GM23338 (cell line): Measurements from ENCODE around the gene PLA2G4F. TPM values are rescaled to one million over a fixed set of nuclear protein-coding genes. Genes with fewer than 3 reads are reported as not detected.

Experiments
- ATAC-seq: fragments of 200-7000 bp; cut with Tn5 transposase; 3 replicates; pipeline ENCODE4 v1.9.1; 2020
- DNase-seq: peaks from one replicate; pipeline ENCODE4 v3.0.0-alpha.2; 2015; ENCODE audit warnings: low spot score
- H2AFZ ChIP-seq: fragments of 200-600 bp; sonication (generic); 2 replicates; pipeline ENCODE4 v1.8.0; 2016; ENCODE audit warnings: antibody characterized with exemption, mild to moderate bottlenecking, moderate library complexity
- H3F3A ChIP-seq: fragments of 200-600 bp; sonication (generic); replicated peaks from 2 replicates; pipeline ENCODE4 v1.8.0; 2017; ENCODE audit warnings: antibody characterized with exemption, mixed run types, low read depth
- H3K27ac ChIP-seq: fragments of 200-600 bp; sonication (generic); 2 replicates; pipeline ENCODE4 v1.6.1; 2016; ENCODE audit warnings: low read depth
- H3K27me3 ChIP-seq: fragments of 200-600 bp; sonication (generic); 2 replicates; pipeline ENCODE4 v1.8.0; 2016; ENCODE audit warnings: mild to moderate bottlenecking, mixed run types, moderate library complexity; ENCODE audit not compliant: insufficient read depth
- H3K36me3 ChIP-seq: fragments of 200-600 bp; sonication (generic); 2 replicates; pipeline ENCODE4 v1.8.0; 2016; ENCODE audit warnings: mild to moderate bottlenecking; ENCODE audit not compliant: insufficient read depth
- H3K4me1 ChIP-seq: fragments of 200-600 bp; sonication (generic); 2 replicates; pipeline ENCODE4 v1.8.0; 2016; ENCODE audit warnings: mild to moderate bottlenecking, moderate library complexity; ENCODE audit not compliant: insufficient read depth
- H3K4me2 ChIP-seq: fragments of 200-600 bp; sonication (generic); 2 replicates; pipeline ENCODE4 v1.7.1; 2017; ENCODE audit warnings: mixed run types
- H3K4me3 ChIP-seq: fragments of 200-600 bp; sonication (generic); 2 replicates; pipeline ENCODE4 v1.6.1; 2016; ENCODE audit warnings: mixed run types
- H3K79me2 ChIP-seq: fragments of 200-600 bp; sonication (generic); replicated peaks from 2 replicates; pipeline ENCODE4 v1.8.0; 2017; ENCODE audit warnings: mild to moderate bottlenecking; ENCODE audit not compliant: insufficient read depth
- H3K9me2 ChIP-seq: fragments of 200-600 bp; sonication (generic); 2 replicates; pipeline ENCODE4 v1.8.0; 2017; ENCODE audit not compliant: insufficient read depth
- H4K20me1 ChIP-seq: fragments of 200-600 bp; sonication (generic); replicated peaks from 2 replicates; pipeline ENCODE4 v1.8.0; 2017; ENCODE audit warnings: mild to moderate bottlenecking; ENCODE audit not compliant: insufficient read depth
- H3K27ac Mint-ChIP-seq: 2 replicates; pipeline ENCODE4 v1.8.0; 2020; ENCODE audit warnings: inconsistent platforms, mild to moderate bottlenecking, moderate library complexity, mixed read lengths
- H3K27me3 Mint-ChIP-seq: 3 replicates; pipeline ENCODE4 v1.8.0; 2022; ENCODE audit warnings: low read depth, mild to moderate bottlenecking, moderate library complexity, mixed read lengths, inconsistent platforms; ENCODE audit not compliant: insufficient read depth, poor library complexity
- H3K36me3 Mint-ChIP-seq: 3 replicates; pipeline ENCODE4 v1.8.0; 2021; ENCODE audit warnings: low read depth, mild to moderate bottlenecking, inconsistent platforms, moderate library complexity, mixed read lengths
- H3K4me1 Mint-ChIP-seq: 3 replicates; pipeline ENCODE4 v1.8.0; 2020; ENCODE audit warnings: mild to moderate bottlenecking, inconsistent platforms, mixed read lengths
- H3K4me3 Mint-ChIP-seq: 3 replicates; pipeline ENCODE4 v1.8.0; 2021; ENCODE audit warnings: moderate library complexity, mild to moderate bottlenecking, inconsistent platforms, mixed read lengths
- H3K9me3 Mint-ChIP-seq: 3 replicates; pipeline ENCODE4 v1.8.0; 2020; ENCODE audit warnings: moderate library complexity, mild to moderate bottlenecking, inconsistent platforms, mixed read lengths
- CREB1 ChIP-seq: fragments of 250-450 bp; sonication (Bioruptor Pico); IDR thresholded peaks from 2 replicates; pipeline ENCODE4 v1.5.0; 2020; ENCODE audit warnings: low read depth, mild to moderate bottlenecking, moderate library complexity
- CTCF ChIP-seq, 2 experiments: fragments of 200-600 bp in 1 of 2; sonication (generic) in 1 of 2; conservative IDR thresholded peaks; 2 replicates each; pipeline versions ENCODE4 v1.5.1 to v1.6.1; 2016 to 2017; ENCODE audit warnings: antibody characterized with exemption in 2 of 2, low read depth in 2 of 2, mild to moderate bottlenecking in 2 of 2, moderate library complexity in 1 of 2
- ETS1 ChIP-seq: IDR thresholded peaks from 2 replicates; pipeline ENCODE4 v1.6.1; 2016; ENCODE audit warnings: antibody characterized with exemption
- EZH2phosphoT487 ChIP-seq: fragments of 200-600 bp; sonication (generic); IDR thresholded peaks from one replicate; pipeline ENCODE4 v1.8.1; 2018; ENCODE audit warnings: antibody characterized with exemption; ENCODE audit not compliant: unreplicated experiment
- POLR2AphosphoS5 ChIP-seq: IDR thresholded peaks from 2 replicates; pipeline ENCODE4 v1.6.1; 2016; ENCODE audit warnings: antibody characterized with exemption, low read depth
- STAT1 ChIP-seq: IDR thresholded peaks from one replicate; pipeline ENCODE4 v1.6.1; 2016; ENCODE audit warnings: antibody characterized with exemption; ENCODE audit not compliant: unreplicated experiment
- ZNF114 ChIP-seq: fragments of 250-450 bp; sonication (Bioruptor Pico); IDR thresholded peaks from 2 replicates; pipeline ENCODE4 v1.5.0; 2020; ENCODE audit warnings: mild to moderate bottlenecking, moderate library complexity
- ZNF331 ChIP-seq: fragments of 250-450 bp; sonication (Bioruptor Pico); IDR thresholded peaks from 2 replicates; pipeline ENCODE4 v1.5.0; 2020; ENCODE audit warnings: low read depth, mild to moderate bottlenecking, moderate library complexity
- ZNF462 ChIP-seq: fragments of 250-450 bp; sonication (Bioruptor Pico); IDR thresholded peaks from 2 replicates; pipeline ENCODE4 v1.5.0; 2020; ENCODE audit warnings: mild to moderate bottlenecking, moderate library complexity
- polyA plus RNA-seq: library from polyadenylated mRNA; unstranded; fragments of >200 nt; fragmentation: Nextera tagmentation; extraction: Ambion mirVana; gene quantifications from 2 replicates; pipeline ENCODE4 v1.2.1, GENCODE V29; 2016
- total RNA-seq: library from RNA; depleted of rRNA; stranded (reverse); fragments of >200 nt; shearing (Covaris generic); gene quantifications from 2 replicates; pipeline ENCODE4 v1.2.3, GENCODE V29; 2014

PLA2G4F gene
- total and polyA plus RNA-seq, 2 experiments from 2014 or later: not detected

DNA sequence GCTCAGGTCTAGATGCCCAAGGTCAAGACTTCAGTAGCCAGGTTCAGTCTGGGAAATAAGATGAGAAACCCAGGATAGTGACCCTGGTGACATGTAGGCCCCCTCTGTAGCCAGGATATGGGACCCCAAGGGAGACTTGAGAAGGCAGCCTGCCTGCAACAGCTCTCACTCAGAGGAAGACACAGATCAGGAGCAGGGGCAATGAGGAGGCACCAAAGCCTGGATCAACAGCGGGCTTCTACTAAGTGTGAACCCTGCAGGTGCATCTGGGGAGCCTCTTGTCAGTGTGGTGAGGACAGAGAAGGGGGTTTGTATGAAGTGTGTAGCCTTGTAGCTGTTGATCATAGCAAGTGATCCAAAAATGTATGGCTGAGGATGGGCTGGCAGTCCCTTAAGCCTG lies 25.4 kb downstream of the PLA2G4F start (continued):
- TF ChIP-seq ETS1 (no peak), ZNF462 (no peak)

- H3K36me3 ChIP-seq: no peaks in the 10 kb centered on the region
- H3K4me1 ChIP-seq: no peaks in the 10 kb centered on the region; the same call in 1 of the 2 replicates
- Mint-ChIP-seq H3K9me3 (no peaks in the 10 kb centered on the region), H3K27ac (no peak overlapping the region), H3K4me1 (peaks cover 9% of the 10 kb centered on the region; the same call in 2 of the 3 replicates), H3K4me3 (no peak overlapping the region), H3K36me3 (no peaks in the 10 kb centered on the region), H3K27me3 (peaks cover 7% of the 10 kb centered on the region)
- no peak overlapping the region for H3K27ac ChIP-seq
- no peaks in the 10 kb centered on the region for H3F3A ChIP-seq
- no peaks in the 10 kb centered on the region for H4K20me1 ChIP-seq
- no peaks in the 10 kb centered on the region for H3K27me3 ChIP-seq
- ATAC-seq (no peak), DNase-seq (no peak)
- no peaks in the 10 kb centered on the region for H3K9me2 ChIP-seq
- no peak overlapping the region for H3K4me2 ChIP-seq
- H3K4me3 ChIP-seq: no peak overlapping the region
- H2AFZ ChIP-seq: no peak overlapping the region
- no peaks in the 10 kb centered on the region for H3K79me2 ChIP-seq
- TF ChIP-seq STAT1 (no peak), EZH2phosphoT487 (no peak), POLR2AphosphoS5 (no peak), ZNF114 (CRISPR knock-in tag) (no peak), ZNF331 (CRISPR knock-in tag) (no peak), CTCF (conservative IDR thresholded peaks at IDR 0.05; ENCODE audit: low read depth in 2 of 2) (no peak), CREB1 (CRISPR knock-in tag) (no peak)
These were observed 26.0 kb downstream of the PLA2G4F start for GRCh38 chr15:42130246-42130986.
